ENCODE results near the gene ANKRD42. TPM values are rescaled to one million over a fixed set of nuclear protein-coding genes. Genes with fewer than 3 reads are reported as not detected.

Gene ANKRD42
- total and polyA plus RNA-seq, 2 donors (not counting 3 experiments of a cell fraction or from before 2014, with no cell fraction given): 3.3 to 6.6 TPM

DNA sequence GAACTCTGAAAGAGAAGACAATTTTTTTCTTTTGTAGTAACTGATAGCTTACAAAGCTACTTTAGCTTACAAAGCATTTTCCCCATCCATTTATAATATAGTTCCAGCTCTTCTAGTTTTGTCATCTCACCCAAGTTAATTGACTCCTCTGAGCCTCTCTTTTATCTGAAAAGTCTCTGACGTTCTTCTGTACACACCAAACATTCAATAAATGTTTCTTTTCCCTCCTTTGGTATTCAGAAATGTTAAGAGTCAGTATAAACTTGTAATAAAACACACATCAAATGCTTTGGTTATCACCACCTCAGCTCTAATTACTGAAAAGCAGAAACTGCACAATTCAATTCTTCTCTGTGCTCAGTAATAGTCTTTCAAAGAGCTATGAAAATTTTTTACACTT lies 86.7 kb downstream of the ANKRD42 start:
- no peak overlapping the region for H3K27ac ChIP-seq (ENCODE audit: insufficient read depth, low read depth, low read length)
- H3K36me3 ChIP-seq (ENCODE audit: control insufficient read depth in 2 of 2, extremely low read depth in 1 of 2, insufficient read depth in 2 of 2, low read length in 2 of 2): peaks cover 0 to 4% of the 10 kb centered on the region in 2 experiments
- no peak overlapping the region for H3K4me2 ChIP-seq (ENCODE audit: insufficient read depth, low read length)
- no peaks in the 10 kb centered on the region for H3K9me3 ChIP-seq (replicated peaks; ENCODE audit: control insufficient read depth, insufficient read depth, low read length)
- dilution Hi-C loops (cut with MboI; ENCODE audit: extremely low pct_ligation_motif_present, low sequenced_read_pairs) (no loop called here), intact Hi-C loops (cut with micrococcal nuclease) (loop anchor here (10.0 kb wide), 1 partner anchor 375 kb away; the partner anchor contains the start of genes DDIAS and PRCP)
- POLR2A ChIA-PET: no interaction called here
- peaks cover 35% of the 10 kb centered on the region for H3K79me2 ChIP-seq (ENCODE audit: control insufficient read depth, insufficient read depth, low read length)
- DNase-seq (ENCODE audit: low read depth, low spot score) (no peak), FAIRE-seq (no peak)
- no peaks in the 10 kb centered on the region for H3K27me3 ChIP-seq (ENCODE audit: control insufficient read depth in 2 of 2, insufficient read depth in 2 of 2, low read length in 2 of 2)
- H3K4me3 ChIP-seq (replicated peaks in 1 of 3; ENCODE audit: insufficient read depth in 1 of 3, low read depth in 1 of 3, low read length in 3 of 3): no peak overlapping the region
- H3K4me1 ChIP-seq (ENCODE audit: control insufficient read depth, extremely low read depth, insufficient read depth, low read length): peaks cover 9% of the 10 kb centered on the region
- CTCF ChIA-PET: interaction anchor here (0.7 to 0.9 kb wide), 2 partner anchors 13 to 30 kb away, joined by 3 read pairs; no protein-coding TSS in a partner anchor
- H3K9me1 ChIP-seq (replicated peaks; ENCODE audit: control insufficient read depth, extremely low read depth, insufficient read depth, low read length): no peaks in the 10 kb centered on the region
- TF ChIP-seq MYC (IDR thresholded peaks at IDR 0.05; ENCODE audit: low read depth, low read length) (no peak), POLR2A (IDR thresholded peaks at IDR 0.05; ENCODE audit: low read depth, low read length) (no peak), POLR2AphosphoS5 (IDR thresholded peaks at IDR 0.05; ENCODE audit: insufficient read depth, low read depth, low read length) (no peak), JUN (IDR thresholded peaks at IDR 0.05; ENCODE audit: borderline replicate concordance, insufficient read depth, insufficient read length, low read depth) (no peak)
- TF ChIP-seq, protein P1, sequence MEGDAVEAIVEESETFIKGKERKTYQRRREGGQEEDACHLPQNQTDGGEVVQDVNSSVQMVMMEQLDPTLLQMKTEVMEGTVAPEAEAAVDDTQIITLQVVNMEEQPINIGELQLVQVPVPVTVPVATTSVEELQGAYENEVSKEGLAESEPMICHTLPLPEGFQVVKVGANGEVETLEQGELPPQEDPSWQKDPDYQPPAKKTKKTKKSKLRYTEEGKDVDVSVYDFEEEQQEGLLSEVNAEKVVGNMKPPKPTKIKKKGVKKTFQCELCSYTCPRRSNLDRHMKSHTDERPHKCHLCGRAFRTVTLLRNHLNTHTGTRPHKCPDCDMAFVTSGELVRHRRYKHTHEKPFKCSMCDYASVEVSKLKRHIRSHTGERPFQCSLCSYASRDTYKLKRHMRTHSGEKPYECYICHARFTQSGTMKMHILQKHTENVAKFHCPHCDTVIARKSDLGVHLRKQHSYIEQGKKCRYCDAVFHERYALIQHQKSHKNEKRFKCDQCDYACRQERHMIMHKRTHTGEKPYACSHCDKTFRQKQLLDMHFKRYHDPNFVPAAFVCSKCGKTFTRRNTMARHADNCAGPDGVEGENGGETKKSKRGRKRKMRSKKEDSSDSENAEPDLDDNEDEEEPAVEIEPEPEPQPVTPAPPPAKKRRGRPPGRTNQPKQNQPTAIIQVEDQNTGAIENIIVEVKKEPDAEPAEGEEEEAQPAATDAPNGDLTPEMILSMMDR (IDR thresholded peaks at IDR 0.05; ENCODE audit: extremely low read depth in 1 of 2, insufficient read depth in 1 of 2, low read depth in 1 of 2, low read length in 2 of 2): no peak
- H2AFZ ChIP-seq (ENCODE audit: low read depth, low read length): no peak overlapping the region
- H4K20me1 ChIP-seq (replicated peaks; ENCODE audit: control insufficient read depth, extremely low read depth, insufficient read depth, low read length): no peaks in the 10 kb centered on the region
- H3K9ac ChIP-seq (replicated peaks; ENCODE audit: extremely low read depth, insufficient read depth, low read length): no peak overlapping the region
- no TSS peak for BruUV-seq (replicated peaks)
